PC-3 (cell line): ENCODE measurements around the gene SCRN3.

ENCODE experiments used
- CTCF ChIP-seq: fragments of 300-600 bp; sonication (generic); conservative IDR thresholded peaks from 2 replicates; pipeline ENCODE4 v1.5.1; 2017; ENCODE audit warnings: antibody characterized with exemption, low read depth, mild to moderate bottlenecking, low read length
- EZH2phosphoT487 ChIP-seq: fragments of 300-600 bp; sonication (generic); IDR thresholded peaks from 2 replicates; pipeline ENCODE4 v1.6.1; 2018; ENCODE audit warnings: mild to moderate bottlenecking, antibody characterized with exemption, low read length, borderline replicate concordance

- TF ChIP-seq CTCF: no peak
- no peak for TF ChIP-seq EZH2phosphoT487
These were observed 2.2 kb downstream of the SCRN3 start for GRCh38 chr2:174397773-174398172.
